Activated CD4-positive, alpha-beta T cell treated with anti-CD3 and anti-CD28 coated beads, Interleukin-2, amount 10 ng/mL, durations not matched to agents 24 days and 14 days (primary cell): ENCODE data around the gene IFITM2. TPM values are rescaled to one million over a fixed set of nuclear protein-coding genes. Genes with fewer than 3 reads are reported as not detected.

Experiments used
- DNase-seq: peaks from one replicate; pipeline ENCODE4 v3.0.0; 2022
- H3K27ac Mint-ChIP-seq: one replicate; pipeline ENCODE4 v1.8.0; 2022; ENCODE audit warnings: mild to moderate bottlenecking, mixed read lengths
- H3K27me3 Mint-ChIP-seq: one replicate; pipeline ENCODE4 v1.8.0; 2022; ENCODE audit warnings: mixed read lengths
- H3K36me3 Mint-ChIP-seq: one replicate; pipeline ENCODE4 v1.8.0; 2022; ENCODE audit warnings: low read depth, mild to moderate bottlenecking, mixed read lengths
- H3K4me1 Mint-ChIP-seq: one replicate; pipeline ENCODE4 v1.8.0; 2021; ENCODE audit warnings: mixed read lengths
- H3K4me3 Mint-ChIP-seq: one replicate; pipeline ENCODE4 v1.8.0; 2022; ENCODE audit warnings: mild to moderate bottlenecking, moderate library complexity, mixed read lengths
- H3K9me3 Mint-ChIP-seq: one replicate; pipeline ENCODE4 v1.8.0; 2021; ENCODE audit warnings: mixed read lengths
- intact Hi-C: fragments of 100-400 bp; cut with micrococcal nuclease; formaldehyde crosslinking; loops from one replicate; pipeline ENCODE4 v1.15.1; 2023
- total RNA-seq: library from RNA; stranded (reverse); gene quantifications from 2 replicates; pipeline ENCODE4 v1.2.3, GENCODE V29; 2022

Gene IFITM2
- total RNA-seq, 1 donor from 2014 or later: 659 TPM

GRCh38 chr11:353179-353873 lies 45.7 kb downstream of the IFITM2 start:
- peak; percentile 57 for DNase-seq
- Mint-ChIP-seq H3K4me1 (peaks cover 31% of the 10 kb centered on the region), H3K27me3 (no peaks in the 10 kb centered on the region), H3K27ac (peak overlapping the region; percentile 45), H3K4me3 (peak overlapping the region; percentile 22), H3K36me3 (no peaks in the 10 kb centered on the region), H3K9me3 (no peaks in the 10 kb centered on the region)
- intact Hi-C loops: no loop called here

- Mint-ChIP-seq H3K4me3 (peak overlapping the region; percentile 89), H3K27ac (peak overlapping the region; percentile 95)
- intact Hi-C loops: loop anchor here (1.0 to 5.0 kb wide), 4 partner anchors 29 to 149 kb away; partner anchors contain the start of genes BET1L and RIC8A
Measured at GRCh38 chr11:355581-356458, 48.2 kb downstream of the IFITM2 start.

GRCh38 chr11:356610-357009 lies 49.0 kb downstream of the IFITM2 start:
- no peak for DNase-seq
- no peaks in the 10 kb centered on the region for H3K9me3 Mint-ChIP-seq
- no peak overlapping the region for H3K4me3 Mint-ChIP-seq
- H3K4me1 Mint-ChIP-seq: peaks cover 22% of the 10 kb centered on the region
- no peaks in the 10 kb centered on the region for H3K36me3 Mint-ChIP-seq
- H3K27ac Mint-ChIP-seq: no peak overlapping the region
- peaks cover 5% of the 10 kb centered on the region for H3K27me3 Mint-ChIP-seq
- intact Hi-C loops: loop anchor here (5.0 kb wide), 2 partner anchors 89 to 149 kb away; partner anchors contain the start of genes BET1L and RIC8A

More at GRCh38 chr11:355581-356458, 48.2 kb downstream of the IFITM2 start:
- peaks cover 26% of the 10 kb centered on the region for H3K4me1 Mint-ChIP-seq
- no peaks in the 10 kb centered on the region for H3K9me3 Mint-ChIP-seq
- H3K27me3 Mint-ChIP-seq: peaks cover 5% of the 10 kb centered on the region
- H3K36me3 Mint-ChIP-seq: no peaks in the 10 kb centered on the region
- peak; percentile 97 for DNase-seq

- intact Hi-C loops: loop anchor here (5.0 kb wide), 2 partner anchors 90 to 150 kb away; partner anchors contain the start of genes BET1L and RIC8A
- Mint-ChIP-seq H3K9me3 (no peaks in the 10 kb centered on the region), H3K4me3 (no peak overlapping the region), H3K27me3 (peaks cover 5% of the 10 kb centered on the region), H3K27ac (no peak overlapping the region), H3K36me3 (no peaks in the 10 kb centered on the region), H3K4me1 (peaks cover 20% of the 10 kb centered on the region)
- no peak for DNase-seq
Measured at GRCh38 chr11:357582-357981, 50.0 kb downstream of the IFITM2 start.

- intact Hi-C loops: loop anchor here (5.0 kb wide), 2 partner anchors 91 to 151 kb away; partner anchors contain the start of genes BET1L and RIC8A
- no peak for DNase-seq
- Mint-ChIP-seq H3K4me1 (peaks cover 14% of the 10 kb centered on the region), H3K4me3 (no peak overlapping the region), H3K27ac (no peak overlapping the region), H3K36me3 (no peaks in the 10 kb centered on the region), H3K9me3 (no peaks in the 10 kb centered on the region), H3K27me3 (peaks cover 5% of the 10 kb centered on the region)
Measured at GRCh38 chr11:358129-358800, 50.6 kb downstream of the IFITM2 start.

Other genes with a start within 250 kb of the IFITM2 start
- not detected in 2 replicates for gene SCGB1C1, start 114.7 kb upstream of the IFITM2 start, total RNA-seq
- gene BET1L, start 100.4 kb upstream of the IFITM2 start, total RNA-seq: 43.6 and 46.9 TPM in 2 replicates
- gene RIC8A, start 100.1 kb upstream of the IFITM2 start, total RNA-seq: 118 and 128 TPM in 2 replicates
- 16.5 and 17.6 TPM in 2 replicates for gene SIRT3, start 71.5 kb upstream of the IFITM2 start, total RNA-seq
- 272 and 275 TPM in 2 replicates for gene PSMD13, start 70.8 kb upstream of the IFITM2 start, total RNA-seq
- gene NLRP6, start 29.4 kb upstream of the IFITM2 start, total RNA-seq: 3.2 and 3.5 TPM in 2 replicates
- gene PGGHG, start 18.7 kb upstream of the IFITM2 start, total RNA-seq: 136 and 142 TPM in 2 replicates
- not detected in 2 replicates for gene IFITM5, start 8.3 kb upstream of the IFITM2 start, total RNA-seq
- 241 and 256 TPM in 2 replicates for gene IFITM1, start 6.2 kb downstream of the IFITM2 start, total RNA-seq
- gene IFITM3, start 13.0 kb downstream of the IFITM2 start, total RNA-seq: 5.0 and 6.0 TPM in 2 replicates
- gene B4GALNT4, start 61.7 kb downstream of the IFITM2 start, total RNA-seq: 3.9 and 4.1 TPM in 2 replicates
- gene PKP3, start 86.4 kb downstream of the IFITM2 start, total RNA-seq: not detected in 2 replicates
- 40.7 and 42.7 TPM in 2 replicates for gene SIGIRR, start 107.2 kb downstream of the IFITM2 start, total RNA-seq
- gene ANO9, start 134.2 kb downstream of the IFITM2 start, total RNA-seq: 35.4 and 36.9 TPM in 2 replicates
- 31.0 and 31.8 TPM in 2 replicates for gene PTDSS2, start 142.5 kb downstream of the IFITM2 start, total RNA-seq
- 130 and 134 TPM in 2 replicates for gene RNH1, start 199.4 kb downstream of the IFITM2 start, total RNA-seq
- 70.8 and 94.4 TPM in 2 replicates for gene HRAS, start 227.8 kb downstream of the IFITM2 start, total RNA-seq
- 2.1 and 2.3 TPM in 2 replicates for gene LRRC56, start 229.7 kb downstream of the IFITM2 start, total RNA-seq